B cell (primary cell): ENCODE measurements around the gene GORAB. TPM values are rescaled to one million over a fixed set of nuclear protein-coding genes. Genes with fewer than 3 reads are reported as not detected.

Experiments
- ATAC-seq: fragments of 200-7000 bp; cut with Tn5 transposase; one replicate; pipeline ENCODE4 v1.10.0; 2021; ENCODE audit warnings: low read depth, mild to moderate bottlenecking, moderate number of reproducible peaks, moderate library complexity
- CTCF ChIA-PET: fragments of 350-600 bp; sonication (Branson Sonifier 250); formaldehyde crosslinking; loops from one replicate; lab custom pipeline; 2021; ENCODE audit warnings: antibody characterized with exemption, inconsistent platforms; lab: Charles Lee
- POLR2A ChIA-PET: fragments of 350-600 bp; sonication (Branson Sonifier 250); formaldehyde crosslinking; loops from one replicate; lab custom pipeline; 2021; ENCODE audit warnings: antibody characterized with exemption; lab: Charles Lee
- DNase-seq: peaks from one replicate; pipeline ENCODE4 v3.0.0; 2013
- H2AFZ ChIP-seq: 2 replicates; pipeline ENCODE4 v1.6.1; 2012; ENCODE audit warnings: mild to moderate bottlenecking, low read depth, low read length; ENCODE audit not compliant: insufficient read depth, poor library complexity, severe bottlenecking
- H3K27ac ChIP-seq, 2 donors: 1 replicate in 1 of 2; 2 replicates in 1 of 2; pipeline ENCODE4 v1.5.1; 2012 to 2013; ENCODE audit warnings: low read length in 2 of 2, mild to moderate bottlenecking in 2 of 2, moderate library complexity in 1 of 2
- H3K27me3 ChIP-seq, 4 experiments: fragments of 200-600 bp in 1 of 4; sonication (generic) in 1 of 4; replicated peaks in 1 of 4; 1 replicate in 2 of 4; 2 replicates in 2 of 4; pipeline versions ENCODE4 v1.6.1 to v1.7.0; 2013 to 2016; ENCODE audit warnings: low read length in 3 of 4, mild to moderate bottlenecking in 2 of 4, mixed read lengths in 1 of 4, moderate library complexity in 1 of 4; ENCODE audit not compliant: insufficient read depth in 4 of 4, control insufficient read depth in 3 of 4; ENCODE audit errors: control extremely low read depth in 1 of 4
- H3K36me3 ChIP-seq, 2 experiments: replicated peaks in 1 of 2; 1 replicate in 1 of 2; 2 replicates in 1 of 2; pipeline versions ENCODE4 v1.6.1 to v1.7.1; 2013; ENCODE audit warnings: low read length in 1 of 2; ENCODE audit not compliant: insufficient read depth in 2 of 2, control insufficient read depth in 1 of 2; ENCODE audit errors: control extremely low read depth in 1 of 2, extremely low read depth in 1 of 2
- H3K4me1 ChIP-seq, 2 donors: fragments of 200-600 bp in 1 of 2; sonication (generic) in 1 of 2; 1 replicate in 1 of 2; 2 replicates in 1 of 2; pipeline versions ENCODE4 v1.5.1 to v1.6.1; 2013 to 2017; ENCODE audit warnings: low read length in 2 of 2; ENCODE audit not compliant: control insufficient read depth in 2 of 2, insufficient read depth in 2 of 2
- H3K4me2 ChIP-seq: replicated peaks from 2 replicates; pipeline ENCODE3; 2012; ENCODE audit warnings: mild to moderate bottlenecking, low read depth, low read length; ENCODE audit not compliant: poor library complexity, severe bottlenecking
- H3K4me3 ChIP-seq, 5 experiments: fragments of 200-600 bp in 1 of 5; sonication (generic) in 1 of 5; 1 replicate in 3 of 5; 2 replicates in 2 of 5; pipeline versions ENCODE4 v1.5.1 to v1.7.0; 2011 to 2016; ENCODE audit warnings: low read length in 4 of 5, mild to moderate bottlenecking in 4 of 5, low read depth in 2 of 5, control low read depth in 1 of 5, moderate library complexity in 1 of 5; ENCODE audit not compliant: insufficient read depth in 1 of 5; ENCODE audit errors: control extremely low read depth in 1 of 5, extremely low read depth in 1 of 5
- H3K79me2 ChIP-seq: fragments of 200-600 bp; sonication (generic); one replicate; pipeline ENCODE4 v1.6.0; 2016; ENCODE audit warnings: low read length; ENCODE audit not compliant: control insufficient read depth, insufficient read depth
- H3K9ac ChIP-seq: fragments of 200-600 bp; sonication (generic); 2 replicates; pipeline ENCODE4 v1.6.1; 2017; ENCODE audit warnings: mild to moderate bottlenecking, low read length, moderate library complexity
- H3K9me3 ChIP-seq, 3 donors: one replicate each; pipeline versions ENCODE4 v1.6.1 to v1.7.1; 2013; ENCODE audit warnings: low read length in 2 of 3; ENCODE audit not compliant: control insufficient read depth in 2 of 3, insufficient read depth in 1 of 3; ENCODE audit errors: control extremely low read depth in 1 of 3
- H4K20me1 ChIP-seq: 2 replicates; pipeline ENCODE4 v1.6.0; 2012; ENCODE audit warnings: mild to moderate bottlenecking, low read length; ENCODE audit not compliant: insufficient read depth, control insufficient read depth, poor library complexity, severe bottlenecking
- H3K27ac Mint-ChIP-seq: one replicate; pipeline ENCODE4 v1.8.0; 2021; ENCODE audit warnings: mixed read lengths
- H3K27me3 Mint-ChIP-seq: one replicate; pipeline ENCODE4 v1.8.0; 2021; ENCODE audit warnings: mixed read lengths
- H3K4me1 Mint-ChIP-seq: one replicate; pipeline ENCODE4 v1.8.0; 2021; ENCODE audit warnings: mixed read lengths
- H3K4me3 Mint-ChIP-seq: one replicate; pipeline ENCODE4 v1.8.0; 2021; ENCODE audit warnings: mixed read lengths
- H3K9me3 Mint-ChIP-seq: one replicate; pipeline ENCODE4 v1.8.0; 2022; ENCODE audit warnings: mixed read lengths; ENCODE audit not compliant: insufficient read depth
- EZH2 ChIP-seq: IDR thresholded peaks from 2 replicates; pipeline ENCODE4 v1.6.1; 2012; ENCODE audit warnings: borderline replicate concordance, low read depth, mild to moderate bottlenecking, moderate library complexity, low read length; ENCODE audit not compliant: insufficient read depth, poor library complexity, severe bottlenecking
- WGBS: methylation state at CpG from one replicate; pipeline ENCODE4 v1.1.5; 2013; ENCODE audit warnings: missing lambda C conversion rate; ENCODE audit not compliant: insufficient coverage; 5-methylcytosine and 5-hydroxymethylcytosine counted together
- intact Hi-C: fragments of 100-400 bp; cut with micrococcal nuclease; formaldehyde crosslinking; loops from one replicate; pipeline ENCODE4 v1.10.0; 2022
- polyA plus RNA-seq: library from polyadenylated mRNA; depleted of rRNA; stranded (reverse); fragments of >200 nt; gene quantifications from 2 replicates; pipeline ENCODE4 v1.2.3, GENCODE V29; 2012
- total RNA-seq, 2 donors: library from RNA; stranded (reverse); fragments of 120-200 nt in 1 of 2; gene quantifications; 1 replicate in 1 of 2; 2 replicates in 1 of 2; pipeline versions ENCODE4 v1.2.3 to v1.2.4, GENCODE V29; 2013 to 2022
- TF ChIP-seq, protein P1 (sequence below): fragments of 200-600 bp; IDR thresholded peaks from one replicate; pipeline ENCODE4 v1.8.0; 2022; ENCODE audit warnings: antibody characterized with exemption, mild to moderate bottlenecking

The GORAB gene
- total and polyA plus RNA-seq, 2 donors (not counting 1 experiment from before 2014, with no cell fraction given), result 15.1 to 24.2 TPM

DNA sequence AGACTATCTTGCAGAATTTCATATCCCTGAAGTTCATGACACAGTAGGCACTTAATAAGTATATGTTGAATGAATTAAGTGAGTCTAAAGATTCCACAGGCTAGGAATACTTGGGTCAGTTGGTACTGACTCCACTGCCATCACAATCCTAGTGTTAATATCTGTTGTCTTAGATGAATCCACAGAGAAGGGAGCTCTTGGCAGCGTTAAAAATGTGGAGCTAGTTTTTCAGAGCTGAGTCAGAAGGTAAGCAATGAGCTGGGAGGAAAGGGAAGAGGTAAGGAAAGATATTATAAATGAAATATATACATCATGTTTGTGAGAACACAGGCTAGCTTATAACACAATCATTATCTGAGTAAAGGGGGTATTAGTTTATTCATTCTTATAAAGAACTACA lies 21.8 kb upstream of the GORAB start:
- no peak overlapping the region for H3K9ac ChIP-seq
- no peaks in the 10 kb centered on the region for H3K9me3 ChIP-seq
- TF ChIP-seq, protein P1, sequence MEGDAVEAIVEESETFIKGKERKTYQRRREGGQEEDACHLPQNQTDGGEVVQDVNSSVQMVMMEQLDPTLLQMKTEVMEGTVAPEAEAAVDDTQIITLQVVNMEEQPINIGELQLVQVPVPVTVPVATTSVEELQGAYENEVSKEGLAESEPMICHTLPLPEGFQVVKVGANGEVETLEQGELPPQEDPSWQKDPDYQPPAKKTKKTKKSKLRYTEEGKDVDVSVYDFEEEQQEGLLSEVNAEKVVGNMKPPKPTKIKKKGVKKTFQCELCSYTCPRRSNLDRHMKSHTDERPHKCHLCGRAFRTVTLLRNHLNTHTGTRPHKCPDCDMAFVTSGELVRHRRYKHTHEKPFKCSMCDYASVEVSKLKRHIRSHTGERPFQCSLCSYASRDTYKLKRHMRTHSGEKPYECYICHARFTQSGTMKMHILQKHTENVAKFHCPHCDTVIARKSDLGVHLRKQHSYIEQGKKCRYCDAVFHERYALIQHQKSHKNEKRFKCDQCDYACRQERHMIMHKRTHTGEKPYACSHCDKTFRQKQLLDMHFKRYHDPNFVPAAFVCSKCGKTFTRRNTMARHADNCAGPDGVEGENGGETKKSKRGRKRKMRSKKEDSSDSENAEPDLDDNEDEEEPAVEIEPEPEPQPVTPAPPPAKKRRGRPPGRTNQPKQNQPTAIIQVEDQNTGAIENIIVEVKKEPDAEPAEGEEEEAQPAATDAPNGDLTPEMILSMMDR, result no peak
- no peak for TF ChIP-seq EZH2
- intact Hi-C loops, result no loop called here
- no CpG with 5 or more reads among the region's 1 CpG for WGBS
- no peak overlapping the region for H3K4me2 ChIP-seq
- H3K36me3 ChIP-seq, result no peaks in the 10 kb centered on the region
- H3K79me2 ChIP-seq, result no peaks in the 10 kb centered on the region
- H4K20me1 ChIP-seq, result no peaks in the 10 kb centered on the region
- peaks cover 2% of the 10 kb centered on the region for H3K9me3 Mint-ChIP-seq
- H3K4me3 Mint-ChIP-seq, result no peak overlapping the region
- H3K27me3 ChIP-seq, result peaks cover 0 to 6% (median 0%) of the 10 kb centered on the region in 4 experiments
- no peak overlapping the region for H3K27ac Mint-ChIP-seq
- no peak overlapping the region for H3K27ac ChIP-seq
- ChIA-PET CTCF (no interaction called here), POLR2A (no interaction called here)
- H3K4me1 Mint-ChIP-seq, result no peaks in the 10 kb centered on the region
- H3K27me3 Mint-ChIP-seq, result peaks cover 35% of the 10 kb centered on the region
- DNase-seq (no peak), ATAC-seq (no peak)
- H3K4me3 ChIP-seq, result no peak overlapping the region
- H3K4me1 ChIP-seq, result no peaks in the 10 kb centered on the region
- no peak overlapping the region for H2AFZ ChIP-seq

DNA sequence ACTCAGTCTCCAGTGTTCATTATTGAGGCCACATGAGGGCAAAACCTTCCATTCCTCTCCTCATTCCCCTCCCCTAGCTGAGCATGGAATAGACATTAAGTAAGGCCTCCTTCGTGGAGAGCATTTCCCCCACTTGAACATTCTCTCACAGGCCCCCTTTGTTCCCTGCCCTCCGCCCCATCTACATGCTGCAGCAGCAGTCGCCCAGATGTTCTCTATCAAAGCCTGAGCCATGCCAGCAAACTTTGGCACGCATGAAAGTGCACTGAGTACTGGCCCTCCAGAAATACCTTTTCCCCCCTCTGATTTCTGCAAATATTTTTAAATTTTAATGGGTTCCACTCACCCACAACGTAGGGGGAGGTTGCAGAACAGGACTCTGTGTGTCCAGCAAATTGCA lies 20.9 kb upstream of the GORAB start:
- Mint-ChIP-seq H3K27ac (no peak overlapping the region), H3K9me3 (peaks cover 1% of the 10 kb centered on the region), H3K4me1 (no peaks in the 10 kb centered on the region), H3K27me3 (peaks cover 35% of the 10 kb centered on the region), H3K4me3 (no peak overlapping the region)
- Histone ChIP-seq H2AFZ (no peak overlapping the region), H3K27me3 (peaks cover 0 to 6% (median 0%) of the 10 kb centered on the region in 4 experiments), H3K4me1 (no peaks in the 10 kb centered on the region), H3K79me2 (no peaks in the 10 kb centered on the region), H3K4me3 (no peak overlapping the region), H3K9me3 (no peaks in the 10 kb centered on the region), H3K4me2 (no peak overlapping the region), H4K20me1 (no peaks in the 10 kb centered on the region), H3K36me3 (no peaks in the 10 kb centered on the region), H3K9ac (no peak overlapping the region), H3K27ac (no peak overlapping the region)
- intact Hi-C loops, result no loop called here
- WGBS, result 70% methylated on average over 4 of the region's 5 CpGs
- DNase-seq, result no peak
- TF ChIP-seq, protein P1, result no peak
- TF ChIP-seq EZH2, result no peak
- ChIA-PET POLR2A (no interaction called here), CTCF (no interaction called here)
- no peak for ATAC-seq
